Upper lobe of left lung (tissue), 4 donors: ENCODE data around the gene SIM1.

Experiments
- EP300 ChIP-seq, 4 donors: sonication (generic); formaldehyde crosslinking; IDR thresholded peaks; one replicate each; pipeline ENCODE4 v1.5.1; 2017; ENCODE audit warnings: antibody characterized with exemption in 4 of 4, control low read depth in 2 of 4
- POLR2AphosphoS5 ChIP-seq, 2 donors: sonication (generic); formaldehyde crosslinking; IDR thresholded peaks; one replicate each; pipeline ENCODE4 v1.5.1; 2017; ENCODE audit warnings: antibody characterized with exemption in 2 of 2
- TF ChIP-seq, protein P1 (sequence below), 6 experiments: fragments of 450-650 bp in 4 of 6; fragments of 200-600 bp in 2 of 6; sonication (generic) in 2 of 6; IDR thresholded peaks; one replicate each; pipeline ENCODE4 v1.5.1; 2016 to 2019; ENCODE audit warnings: antibody characterized with exemption in 6 of 6

DNA sequence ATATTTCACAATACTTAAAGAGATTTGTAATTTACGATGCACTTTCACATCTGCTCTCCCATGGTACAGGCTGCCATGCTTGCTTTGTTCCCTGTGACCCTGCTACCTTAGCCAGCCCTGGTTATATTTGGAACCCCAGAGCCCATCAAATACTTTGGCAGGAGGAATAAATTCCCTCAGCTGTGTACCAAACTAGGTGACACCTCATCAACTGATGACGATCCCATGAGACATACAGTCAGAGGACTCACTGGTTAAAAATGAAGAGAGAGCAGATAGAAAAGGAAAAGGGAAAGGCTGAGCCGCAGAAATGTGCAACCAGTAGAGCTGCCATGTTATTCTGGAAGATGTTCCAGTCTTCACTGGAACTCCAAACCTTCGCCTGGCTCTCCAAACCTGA lies 120.0 kb downstream of the SIM1 start:
- TF ChIP-seq, protein P1, sequence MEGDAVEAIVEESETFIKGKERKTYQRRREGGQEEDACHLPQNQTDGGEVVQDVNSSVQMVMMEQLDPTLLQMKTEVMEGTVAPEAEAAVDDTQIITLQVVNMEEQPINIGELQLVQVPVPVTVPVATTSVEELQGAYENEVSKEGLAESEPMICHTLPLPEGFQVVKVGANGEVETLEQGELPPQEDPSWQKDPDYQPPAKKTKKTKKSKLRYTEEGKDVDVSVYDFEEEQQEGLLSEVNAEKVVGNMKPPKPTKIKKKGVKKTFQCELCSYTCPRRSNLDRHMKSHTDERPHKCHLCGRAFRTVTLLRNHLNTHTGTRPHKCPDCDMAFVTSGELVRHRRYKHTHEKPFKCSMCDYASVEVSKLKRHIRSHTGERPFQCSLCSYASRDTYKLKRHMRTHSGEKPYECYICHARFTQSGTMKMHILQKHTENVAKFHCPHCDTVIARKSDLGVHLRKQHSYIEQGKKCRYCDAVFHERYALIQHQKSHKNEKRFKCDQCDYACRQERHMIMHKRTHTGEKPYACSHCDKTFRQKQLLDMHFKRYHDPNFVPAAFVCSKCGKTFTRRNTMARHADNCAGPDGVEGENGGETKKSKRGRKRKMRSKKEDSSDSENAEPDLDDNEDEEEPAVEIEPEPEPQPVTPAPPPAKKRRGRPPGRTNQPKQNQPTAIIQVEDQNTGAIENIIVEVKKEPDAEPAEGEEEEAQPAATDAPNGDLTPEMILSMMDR (IDR thresholded peaks at IDR 0.05), result no peak
- TF ChIP-seq POLR2AphosphoS5 (IDR thresholded peaks at IDR 0.05) (no peak), EP300 (IDR thresholded peaks at IDR 0.05) (no peak)
